ENCODE results near the gene MDN1. TPM values are rescaled to one million over a fixed set of nuclear protein-coding genes. Genes with fewer than 3 reads are reported as not detected.
A peak's percentile ranks its signal among the peaks of the same experiment; 100 is the strongest.
"Not testable (repeated sequence)": the region's sequence is repeated elsewhere in the genome, so short reads cannot be mapped to it uniquely, and the experiment has no call there.

Gene MDN1
- total RNA-seq, 1 donor from 2014 or later, result 29.6 TPM

DNA sequence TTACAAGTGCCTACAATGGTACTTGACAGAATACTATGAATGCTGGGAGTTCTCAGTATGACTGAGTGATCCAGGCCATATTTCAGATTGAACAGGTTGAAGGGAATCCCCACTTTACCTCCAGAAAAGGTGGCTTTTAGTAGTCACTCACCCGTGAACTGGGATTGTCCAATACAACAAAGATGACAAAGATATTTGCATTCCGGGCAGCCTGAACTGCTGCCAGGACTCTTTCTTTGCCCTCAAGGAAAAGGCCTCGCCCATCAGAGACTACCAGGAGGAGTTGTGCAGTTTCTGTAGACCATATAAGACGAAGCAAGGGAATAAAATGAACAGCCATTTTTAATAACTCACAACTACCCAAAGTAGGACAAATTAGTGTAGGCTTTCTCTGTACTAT is 174.7 kb downstream of the MDN1 start:
- Histone ChIP-seq H3K4me1 (peaks cover 5% of the 10 kb centered on the region), H3K27ac (no peak overlapping the region), H3K4me3 (no peak overlapping the region), H3K36me3 (peaks cover 68% of the 10 kb centered on the region), H3K9me3 (no peaks in the 10 kb centered on the region), H3K27me3 (ENCODE audit: low read depth) (no peaks in the 10 kb centered on the region)
- TF ChIP-seq, protein P1, sequence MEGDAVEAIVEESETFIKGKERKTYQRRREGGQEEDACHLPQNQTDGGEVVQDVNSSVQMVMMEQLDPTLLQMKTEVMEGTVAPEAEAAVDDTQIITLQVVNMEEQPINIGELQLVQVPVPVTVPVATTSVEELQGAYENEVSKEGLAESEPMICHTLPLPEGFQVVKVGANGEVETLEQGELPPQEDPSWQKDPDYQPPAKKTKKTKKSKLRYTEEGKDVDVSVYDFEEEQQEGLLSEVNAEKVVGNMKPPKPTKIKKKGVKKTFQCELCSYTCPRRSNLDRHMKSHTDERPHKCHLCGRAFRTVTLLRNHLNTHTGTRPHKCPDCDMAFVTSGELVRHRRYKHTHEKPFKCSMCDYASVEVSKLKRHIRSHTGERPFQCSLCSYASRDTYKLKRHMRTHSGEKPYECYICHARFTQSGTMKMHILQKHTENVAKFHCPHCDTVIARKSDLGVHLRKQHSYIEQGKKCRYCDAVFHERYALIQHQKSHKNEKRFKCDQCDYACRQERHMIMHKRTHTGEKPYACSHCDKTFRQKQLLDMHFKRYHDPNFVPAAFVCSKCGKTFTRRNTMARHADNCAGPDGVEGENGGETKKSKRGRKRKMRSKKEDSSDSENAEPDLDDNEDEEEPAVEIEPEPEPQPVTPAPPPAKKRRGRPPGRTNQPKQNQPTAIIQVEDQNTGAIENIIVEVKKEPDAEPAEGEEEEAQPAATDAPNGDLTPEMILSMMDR (IDR thresholded peaks at IDR 0.05), result no peak
- no peak for DNase-seq
- no peak for ATAC-seq
- intact Hi-C loops (cut with DNase I), result no loop called here

- no peak overlapping the region for H3K27ac ChIP-seq
- H3K4me1 ChIP-seq, result peaks cover 14% of the 10 kb centered on the region
- peaks cover 56% of the 10 kb centered on the region for H3K36me3 ChIP-seq
- DNase-seq (no peak), ATAC-seq (no peak)
- TF ChIP-seq, protein P1 (IDR thresholded peaks at IDR 0.05), result no peak
- intact Hi-C loops (cut with DNase I), result no loop called here
- no peaks in the 10 kb centered on the region for H3K9me3 ChIP-seq
- H3K27me3 ChIP-seq (ENCODE audit: low read depth), result no peaks in the 10 kb centered on the region
- no peak overlapping the region for H3K4me3 ChIP-seq
Measured at GRCh38 chr6:89643406-89643805, 176.2 kb downstream of the MDN1 start.

DNA sequence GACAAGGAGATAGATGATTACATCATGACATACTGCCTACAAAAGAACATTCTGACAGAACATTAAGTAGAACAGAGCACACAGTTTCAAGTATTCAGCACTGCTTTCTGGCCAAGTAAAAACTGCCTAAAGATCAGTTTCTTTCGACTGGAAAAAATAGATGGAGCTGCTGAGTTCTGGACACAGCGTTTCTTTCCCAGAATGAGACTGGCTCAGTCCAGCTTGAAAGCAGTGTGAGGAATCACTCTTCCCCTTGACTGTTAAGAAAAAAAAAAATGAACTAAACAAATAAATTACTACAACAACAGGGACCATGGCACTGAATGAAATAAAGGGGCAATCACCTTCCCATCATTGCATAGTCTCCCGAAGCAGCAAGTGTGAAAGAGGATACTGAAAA is 176.6 kb downstream of the MDN1 start:
- Histone ChIP-seq H3K36me3 (peaks cover 52% of the 10 kb centered on the region), H3K9me3 (no peaks in the 10 kb centered on the region), H3K27ac (no peak overlapping the region), H3K4me3 (no peak overlapping the region), H3K27me3 (ENCODE audit: low read depth) (no peaks in the 10 kb centered on the region), H3K4me1 (peaks cover 14% of the 10 kb centered on the region)
- ATAC-seq, result no peak
- intact Hi-C loops (cut with DNase I), result no loop called here
- TF ChIP-seq, protein P1 (IDR thresholded peaks at IDR 0.05), result no peak
- DNase-seq, result no peak

DNA sequence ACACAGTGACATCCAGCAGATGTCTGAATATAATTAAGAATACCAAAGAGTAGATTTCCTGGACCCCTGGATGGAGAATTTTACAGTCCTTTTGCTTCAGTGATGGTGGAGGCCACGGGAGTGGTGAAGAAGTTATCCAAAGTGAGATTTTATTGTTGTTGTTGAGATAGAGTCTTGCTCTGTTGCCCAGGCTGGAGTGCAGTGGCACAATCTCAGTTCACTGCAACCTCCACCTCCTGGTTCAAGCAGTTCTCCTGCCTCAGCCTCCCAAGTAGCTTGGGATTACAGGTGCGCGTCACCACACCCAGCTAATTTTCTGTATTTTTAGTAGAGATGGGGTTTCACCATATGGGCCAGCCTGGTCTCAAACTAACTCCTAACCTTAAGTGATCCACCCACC is 178.0 kb downstream of the MDN1 start:
- H3K27me3 ChIP-seq (ENCODE audit: low read depth); H3K4me3 ChIP-seq; ATAC-seq; intact Hi-C loops (cut with DNase I); H3K9me3 ChIP-seq; DNase-seq; H3K27ac ChIP-seq: not testable (repeated sequence)
- Histone ChIP-seq H3K4me1 (peaks cover 21% of the 10 kb centered on the region), H3K36me3 (peaks cover 40% of the 10 kb centered on the region)

- H3K27ac ChIP-seq, result no peak overlapping the region
- DNase-seq (no peak), ATAC-seq (no peak)
- intact Hi-C loops (cut with DNase I), result no loop called here
- H3K4me1 ChIP-seq, result peaks cover 21% of the 10 kb centered on the region
- H3K9me3 ChIP-seq, result no peaks in the 10 kb centered on the region
- TF ChIP-seq, protein P1 (IDR thresholded peaks at IDR 0.05), result no peak
- H3K36me3 ChIP-seq, result peaks cover 40% of the 10 kb centered on the region
- H3K27me3 ChIP-seq (ENCODE audit: low read depth), result no peaks in the 10 kb centered on the region
- H3K4me3 ChIP-seq, result no peak overlapping the region
Measured at GRCh38 chr6:89640804-89641203, 178.8 kb downstream of the MDN1 start.

DNA sequence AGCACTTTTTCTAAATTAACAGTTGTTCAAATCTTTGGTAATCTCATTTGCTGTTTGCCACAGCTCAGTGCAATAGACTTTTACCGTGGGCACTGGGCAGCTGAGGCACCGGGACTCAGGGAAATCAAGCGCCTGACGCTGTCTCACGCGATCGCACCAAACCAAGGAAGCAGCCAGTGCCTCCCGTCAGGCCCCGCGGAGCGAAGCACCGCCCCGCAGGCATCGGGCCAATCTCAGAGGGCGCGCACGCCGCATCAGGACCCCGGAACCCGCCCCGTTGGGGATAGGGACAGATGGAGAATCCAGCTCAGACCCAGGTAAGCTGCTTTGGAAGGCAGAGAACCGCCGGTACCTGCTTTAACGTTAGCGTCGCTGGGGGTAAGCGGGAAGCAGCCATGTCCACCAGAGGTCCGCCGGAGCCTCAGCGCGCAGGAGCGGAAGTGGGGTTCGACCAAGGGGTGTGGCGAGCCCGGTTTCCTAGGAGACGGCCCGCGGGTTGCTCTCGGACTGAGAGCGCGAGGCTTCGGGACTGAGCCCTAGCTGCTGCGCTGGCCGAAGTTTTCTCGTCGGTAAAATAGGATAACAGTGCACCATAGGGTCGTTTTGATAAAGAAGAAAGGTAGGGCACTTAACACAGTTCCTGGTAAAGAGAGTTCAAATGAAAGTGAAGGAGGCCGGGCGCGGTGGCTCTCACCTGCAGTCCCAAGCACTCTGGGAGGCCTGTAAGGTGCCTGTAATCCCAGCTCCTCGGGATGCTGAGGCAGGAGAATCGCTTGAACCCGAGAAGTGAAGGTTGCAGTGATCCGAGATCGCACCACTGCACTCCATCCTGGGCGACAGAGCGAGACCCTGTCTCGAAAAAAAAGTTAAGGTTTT is 181.0 kb downstream of the MDN1 start, which contains the start of gene LYRM2:
TSS of gene LYRM2 (minus strand) at position 428 of the 876 bp plus-strand sequence. CDS start at position 397, 31 bp downstream.
- ATAC-seq (peak; percentile 99 to 100), DNase-seq (peak; percentile 97)
- TF ChIP-seq, protein P1 (IDR thresholded peaks at IDR 0.05), result no peak
- H3K36me3 ChIP-seq, result peaks cover 35% of the 10 kb centered on the region
- intact Hi-C loops (cut with DNase I), result no loop called here
- peaks cover 21% of the 10 kb centered on the region for H3K4me1 ChIP-seq
- H3K9me3 ChIP-seq, result no peaks in the 10 kb centered on the region
- H3K27me3 ChIP-seq (ENCODE audit: low read depth), result no peaks in the 10 kb centered on the region
- H3K27ac ChIP-seq, result peak within 1 kb of the TSS; percentile 84
- H3K4me3 ChIP-seq, result peak within 1 kb of the TSS; percentile 60

All from lower lobe of right lung (tissue), 2 donors.